GM12892 (cell line): ENCODE results near the gene ID1.

Experiments
- POLR2A ChIP-seq: IDR thresholded peaks from 2 replicates; pipeline ENCODE4 v1.6.1; 2011; ENCODE audit warnings: low read depth, low read length, control low read depth
- POLR2AphosphoS5 ChIP-seq: IDR thresholded peaks from 2 replicates; pipeline ENCODE4 v1.6.1; 2011; ENCODE audit warnings: low read depth, low read length, control low read depth
- TAF1 ChIP-seq: IDR thresholded peaks from 2 replicates; pipeline ENCODE4 v1.6.1; 2011; ENCODE audit warnings: low read depth, mild to moderate bottlenecking, control low read depth, low read length, borderline replicate concordance

- TF ChIP-seq POLR2A (no peak), POLR2AphosphoS5 (no peak), TAF1 (no peak)
Observed at GRCh38 chr20:31630187-31630790, 25.2 kb downstream of the ID1 start.
